HG03066 (cell line): Measurements from ENCODE around the gene PLCL1.

Source experiments
- ATAC-seq: cut with Tn5 transposase; IDR thresholded peaks from one replicate; pipeline ENCODE4 v1.9.1; 2021; ENCODE audit warnings: low read depth; ENCODE audit not compliant: unreplicated experiment

PLCL1 gene

DNA sequence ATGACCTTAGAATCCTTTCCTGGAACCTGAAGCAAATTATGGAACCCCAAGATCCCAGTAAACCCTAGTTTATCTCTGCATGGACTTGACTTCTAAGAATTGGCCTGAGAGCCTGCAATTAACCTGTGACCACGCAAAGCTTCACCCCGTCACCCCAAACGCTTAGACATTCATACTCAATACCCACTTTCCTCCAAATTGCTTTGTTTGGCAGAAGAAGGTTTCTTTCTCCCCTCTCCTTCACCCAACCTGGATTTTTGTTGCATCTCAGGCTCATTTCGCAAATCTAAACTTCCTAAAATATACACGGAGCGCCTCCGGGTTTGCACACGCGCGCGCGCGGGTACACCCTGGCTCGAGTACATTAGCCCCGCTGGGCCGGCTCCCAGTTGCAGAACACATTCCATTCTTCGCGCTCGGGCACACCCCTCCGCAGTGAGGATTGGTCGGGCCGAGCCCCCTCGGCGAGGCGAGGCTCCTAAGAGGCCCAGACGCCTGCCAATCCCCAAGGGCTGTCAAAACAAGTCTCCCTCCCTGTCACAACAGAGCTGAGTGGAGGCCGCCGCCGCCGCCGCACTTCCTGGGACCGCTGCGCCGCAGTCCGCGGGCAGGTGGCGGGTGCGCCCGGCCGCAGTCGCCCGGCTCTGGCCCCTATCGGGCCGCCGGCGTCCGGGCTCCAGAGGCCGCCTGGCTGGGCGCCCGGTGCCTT lies at the start of gene PLCL1:
Gene PLCL1 (plus strand): TSS at position 545 of the 709 bp plus-strand sequence.
- ATAC-seq = peak; percentile 99

DNA sequence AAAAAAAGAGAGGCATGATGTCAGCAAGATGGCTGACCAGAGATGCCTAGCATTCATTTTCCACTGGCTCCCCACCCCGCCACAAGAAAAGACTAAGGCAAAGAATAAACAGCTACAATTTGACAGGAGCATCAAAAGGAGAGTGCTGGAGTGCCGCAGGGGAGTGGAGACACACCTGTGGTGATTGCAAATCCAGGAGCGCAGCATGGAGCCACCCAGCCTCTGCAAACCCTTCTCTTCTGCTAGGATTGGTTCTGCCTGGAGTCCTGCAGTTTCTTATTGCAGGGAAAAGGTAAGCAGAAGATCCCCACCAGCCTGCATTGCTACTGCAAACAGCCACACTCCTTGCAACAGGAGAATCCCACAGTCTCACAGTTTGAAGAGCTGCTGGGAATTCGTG lies 45.4 kb upstream of the PLCL1 start:
- ATAC-seq = no peak

DNA sequence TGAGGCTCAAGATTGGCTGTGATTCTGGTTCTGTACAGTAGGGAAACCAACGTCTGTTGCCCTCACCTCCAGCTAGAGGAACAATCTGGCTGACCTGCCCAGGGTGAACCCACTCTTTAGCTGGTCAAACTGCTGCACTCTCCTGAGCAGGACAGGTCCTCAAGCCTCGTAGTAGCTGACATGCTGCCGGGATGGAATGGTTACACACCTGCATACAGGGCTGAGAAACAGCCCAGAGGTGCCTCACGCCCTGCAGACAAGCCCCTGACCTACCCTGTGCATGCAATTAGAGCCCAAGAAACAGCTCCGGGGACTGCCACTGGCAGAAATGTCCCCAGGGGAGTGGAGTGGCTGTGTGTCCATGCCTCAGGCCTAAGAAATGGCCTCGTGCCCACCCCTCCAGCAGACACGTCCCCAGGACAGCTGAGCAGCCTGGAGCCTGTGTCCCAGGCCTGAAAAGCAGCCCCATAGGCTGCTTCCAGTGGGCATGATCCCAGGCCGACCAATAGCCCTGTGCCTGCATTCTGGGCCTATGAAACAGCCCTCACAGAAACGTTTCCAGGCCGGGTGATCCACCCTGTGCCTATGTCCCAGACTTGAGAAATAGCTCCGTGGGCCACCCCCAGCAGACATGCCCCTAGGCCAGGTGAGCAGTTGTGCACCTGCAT lies 44.6 kb upstream of the PLCL1 start:
- ATAC-seq = no peak

DNA sequence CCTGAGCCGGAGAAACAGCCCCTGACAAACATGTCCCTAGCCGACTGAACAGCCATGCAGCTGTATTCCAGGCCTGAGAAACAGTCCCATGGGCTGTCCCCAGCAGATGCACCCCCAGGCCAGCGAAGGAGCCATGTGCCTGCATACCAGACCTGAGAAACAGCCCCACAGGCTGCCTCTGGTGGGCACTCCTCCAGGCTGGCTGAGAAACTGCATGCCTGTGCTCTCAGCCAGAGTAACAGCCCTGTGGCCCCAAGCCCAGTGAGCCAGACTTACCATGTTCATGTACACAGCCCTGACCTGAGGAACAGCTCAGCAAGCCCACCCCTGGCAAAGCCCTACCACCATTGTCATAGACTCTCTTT lies 44.1 kb upstream of the PLCL1 start:
- no peak for ATAC-seq

DNA sequence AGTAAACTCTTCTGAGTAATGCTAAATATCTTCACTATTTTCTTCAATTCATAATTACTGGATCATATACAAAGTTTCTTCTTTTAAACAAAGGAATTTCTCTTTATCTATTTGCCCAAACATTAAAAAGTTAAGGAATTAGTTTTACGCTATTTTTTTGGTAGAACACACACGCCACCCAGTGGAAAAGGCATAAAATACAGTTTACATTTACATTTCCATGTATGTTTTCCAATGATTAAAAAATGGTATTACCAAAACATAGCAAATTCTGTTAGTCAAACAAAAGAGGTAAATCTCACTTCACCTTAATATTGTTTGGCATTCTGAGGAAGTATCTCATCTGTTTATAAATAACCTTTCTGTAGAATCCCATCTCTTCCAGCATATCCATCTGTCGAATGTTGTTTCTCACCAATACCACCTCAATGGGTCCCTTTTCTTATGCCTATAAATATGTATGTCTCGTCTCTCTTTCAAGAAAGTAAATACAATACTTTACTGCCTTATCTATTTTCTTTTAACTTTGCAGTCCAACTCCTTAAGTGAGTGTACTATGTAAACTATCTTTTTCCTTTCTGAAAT lies 26.5 kb upstream of the PLCL1 start:
- ATAC-seq = no peak

- no peak for ATAC-seq
Observed at GRCh38 chr2:197779261-197779660, 25.1 kb upstream of the PLCL1 start.

- no peak for ATAC-seq
Observed at GRCh38 chr2:197782126-197782525, 22.3 kb upstream of the PLCL1 start.

DNA sequence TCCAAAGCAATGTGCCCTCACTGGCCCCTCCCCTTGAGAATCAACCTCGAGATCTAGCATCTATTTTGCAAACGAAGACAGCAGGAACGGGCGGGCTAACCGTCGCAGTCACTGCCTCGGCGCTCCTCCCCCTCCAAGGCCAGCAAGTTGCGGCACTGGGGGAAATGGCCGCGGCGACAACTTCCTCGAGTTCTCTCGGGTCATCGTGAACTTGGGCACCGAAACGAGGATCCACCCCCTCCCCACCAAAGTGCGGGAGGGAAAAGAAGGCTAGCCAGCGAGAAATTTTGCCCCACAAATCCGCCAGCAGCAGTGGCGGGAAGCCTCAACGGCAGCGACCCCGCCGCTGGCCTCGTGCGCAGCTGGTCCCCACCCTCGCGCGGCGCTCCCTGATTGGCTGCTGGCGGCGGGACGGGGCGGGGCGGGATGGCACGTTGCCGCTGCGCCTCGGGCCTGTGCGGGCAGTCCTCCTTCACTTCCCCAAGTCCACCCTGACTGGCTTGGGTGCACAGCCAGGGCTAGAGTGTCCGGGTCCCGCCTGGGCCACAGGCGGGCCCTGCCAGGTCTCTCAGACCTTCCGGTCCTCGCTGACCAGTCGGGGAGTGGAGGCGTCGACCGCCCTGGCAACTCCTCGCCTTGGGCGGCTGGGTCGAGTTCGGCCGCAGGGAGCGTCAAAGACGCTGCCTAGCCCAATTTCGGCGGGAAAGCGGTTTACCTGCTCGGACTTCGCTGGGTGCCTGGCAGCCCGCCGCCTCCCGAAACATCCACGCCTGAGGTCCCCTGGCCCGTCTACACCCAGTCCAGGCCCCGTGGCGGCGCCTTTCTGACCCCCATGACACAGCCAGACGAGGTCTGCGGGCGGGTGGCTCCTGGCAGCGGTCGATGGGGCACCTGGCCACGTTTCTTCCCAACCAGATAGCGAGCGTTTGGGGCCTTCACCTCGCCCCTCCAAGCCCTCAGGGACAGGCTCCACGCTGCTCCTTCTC lies 19.1 kb upstream of the PLCL1 start, which contains the start of gene BOLL:
Gene BOLL (minus strand): TSS at position 364 of the 986 bp plus-strand sequence. CDS start 3,469 bp downstream, outside the sequence.
- no peak for ATAC-seq

- ATAC-seq = no peak
Observed at GRCh38 chr2:197786010-197786877, 18.1 kb upstream of the PLCL1 start.

GRCh38 chr2:197793456-197793855 lies 10.9 kb upstream of the PLCL1 start:
- no peak for ATAC-seq

DNA sequence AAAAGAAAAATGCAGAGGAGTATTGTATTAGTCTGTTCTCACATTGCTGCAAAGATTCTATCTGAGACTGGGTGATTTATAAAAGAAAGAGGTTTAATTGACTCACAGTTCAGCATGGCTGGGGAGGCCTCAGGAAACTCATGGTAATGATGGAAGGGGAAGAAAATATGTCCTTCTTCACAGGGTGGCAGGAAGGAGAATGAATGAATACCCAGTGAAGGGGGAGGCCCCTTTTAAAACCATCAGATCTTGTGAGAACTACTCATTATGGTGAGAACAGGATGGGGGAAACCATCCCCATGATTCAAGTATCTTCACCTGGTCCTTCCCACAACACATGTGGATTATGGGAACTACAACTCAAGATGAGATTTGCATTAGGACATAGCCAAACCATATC lies 9.1 kb upstream of the PLCL1 start:
- ATAC-seq = no peak

DNA sequence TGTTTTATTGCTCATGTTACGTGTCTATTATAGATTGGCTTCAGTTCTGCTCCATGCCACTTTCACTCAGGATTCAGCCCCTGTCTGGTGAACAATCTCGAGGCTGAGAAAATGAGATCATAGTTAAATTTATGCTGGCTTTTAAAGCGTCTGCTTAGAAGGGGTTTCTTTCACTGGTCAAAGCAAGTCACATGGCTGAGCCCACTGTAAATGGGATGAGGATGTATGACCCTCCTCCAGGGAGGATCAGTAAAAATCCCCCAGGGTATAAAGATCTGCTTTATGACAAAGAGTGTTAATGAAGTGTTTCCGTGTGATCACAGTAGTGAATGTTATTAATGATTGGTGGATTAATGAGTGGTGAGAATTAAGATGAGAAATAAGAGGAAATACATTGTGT lies 6.2 kb upstream of the PLCL1 start:
- no peak for ATAC-seq

GRCh38 chr2:197799068-197799467 lies 5.3 kb upstream of the PLCL1 start:
- no peak for ATAC-seq

- ATAC-seq = no peak
Observed at GRCh38 chr2:197800091-197800490, 4.3 kb upstream of the PLCL1 start.

GRCh38 chr2:197801033-197801432 lies 3.4 kb upstream of the PLCL1 start:
- ATAC-seq = no peak

GRCh38 chr2:197803033-197803444 lies 1.4 kb upstream of the PLCL1 start:
- ATAC-seq = peak; percentile 29

GRCh38 chr2:197804758-197805714 lies 643 bp downstream of the PLCL1 start:
- peak; percentile 33 for ATAC-seq
